Retinal pigment epithelial cell (primary cell): ENCODE measurements around the gene ZNF214.
"Not testable (repeated sequence)": the region's sequence is repeated elsewhere in the genome, so short reads cannot be mapped to it uniquely, and the experiment has no call there.

Experiments used
- DNase-seq: peaks from one replicate; pipeline ENCODE4 v3.0.0-alpha.2; 2010; ENCODE audit warnings: low read depth
- H3K4me3 ChIP-seq: 2 replicates; pipeline ENCODE4 v1.5.1; 2011; ENCODE audit warnings: mild to moderate bottlenecking, low read length, control low read depth, moderate library complexity
- CTCF ChIP-seq: conservative IDR thresholded peaks from 2 replicates; pipeline ENCODE4 v1.5.1; 2011; ENCODE audit warnings: low read depth, low read length, control low read depth, inconsistent platforms

The ZNF214 gene

GRCh38 chr11:6992026-6992425, 28.1 kb downstream of the ZNF214 start:
- TF ChIP-seq CTCF: no peak
- no peak overlapping the region for H3K4me3 ChIP-seq

GRCh38 chr11:6991227-6991626, 28.9 kb downstream of the ZNF214 start:
- TF ChIP-seq CTCF: no peak
- DNase-seq: no peak
- no peak overlapping the region for H3K4me3 ChIP-seq

More at GRCh38 chr11:6992026-6992425, 28.1 kb downstream of the ZNF214 start:
- no peak for DNase-seq

- no peak overlapping the region for H3K4me3 ChIP-seq
- no peak for DNase-seq
- TF ChIP-seq CTCF: no peak
Observed at GRCh38 chr11:6988506-6988905, 31.6 kb downstream of the ZNF214 start.

- DNase-seq: no peak
- no peak overlapping the region for H3K4me3 ChIP-seq
- TF ChIP-seq CTCF: no peak
Observed at GRCh38 chr11:6986487-6986886, 33.7 kb downstream of the ZNF214 start.

- TF ChIP-seq CTCF: no peak
- H3K4me3 ChIP-seq: no peak overlapping the region
- DNase-seq: no peak
Observed at GRCh38 chr11:6979365-6979764, 40.8 kb downstream of the ZNF214 start.

- DNase-seq: not testable (repeated sequence)
Observed at GRCh38 chr11:6969854-6970253, 50.3 kb downstream of the ZNF214 start.

GRCh38 chr11:6968816-6969215, 51.3 kb downstream of the ZNF214 start:
- H3K4me3 ChIP-seq: no peak overlapping the region
- no peak for TF ChIP-seq CTCF
- no peak for DNase-seq

More at GRCh38 chr11:6969854-6970253, 50.3 kb downstream of the ZNF214 start:
- not testable (repeated sequence) for H3K4me3 ChIP-seq

- no peak overlapping the region for H3K4me3 ChIP-seq
- no peak for TF ChIP-seq CTCF
- no peak for DNase-seq
Observed at GRCh38 chr11:6962673-6963072, 57.5 kb downstream of the ZNF214 start.
